B cell (primary cell): ENCODE measurements around the gene SLC19A2. TPM values are rescaled to one million over a fixed set of nuclear protein-coding genes. Genes with fewer than 3 reads are reported as not detected.
A peak's percentile ranks its signal among the peaks of the same experiment; 100 is the strongest.

Source experiments
- ATAC-seq: fragments of 200-7000 bp; cut with Tn5 transposase; one replicate; pipeline ENCODE4 v1.10.0; 2021; ENCODE audit warnings: low read depth, mild to moderate bottlenecking, moderate number of reproducible peaks, moderate library complexity
- CTCF ChIA-PET: fragments of 350-600 bp; sonication (Branson Sonifier 250); formaldehyde crosslinking; loops from one replicate; lab custom pipeline; 2021; ENCODE audit warnings: antibody characterized with exemption, inconsistent platforms; lab: Charles Lee
- POLR2A ChIA-PET: fragments of 350-600 bp; sonication (Branson Sonifier 250); formaldehyde crosslinking; loops from one replicate; lab custom pipeline; 2021; ENCODE audit warnings: antibody characterized with exemption; lab: Charles Lee
- DNase-seq: peaks from one replicate; pipeline ENCODE4 v3.0.0; 2013
- H2AFZ ChIP-seq: 2 replicates; pipeline ENCODE4 v1.6.1; 2012; ENCODE audit warnings: mild to moderate bottlenecking, low read depth, low read length; ENCODE audit not compliant: insufficient read depth, poor library complexity, severe bottlenecking
- H3K27ac ChIP-seq, 2 donors: 1 replicate in 1 of 2; 2 replicates in 1 of 2; pipeline ENCODE4 v1.5.1; 2012 to 2013; ENCODE audit warnings: low read length in 2 of 2, mild to moderate bottlenecking in 2 of 2, moderate library complexity in 1 of 2
- H3K27me3 ChIP-seq, 4 experiments: fragments of 200-600 bp in 1 of 4; sonication (generic) in 1 of 4; replicated peaks in 1 of 4; 1 replicate in 2 of 4; 2 replicates in 2 of 4; pipeline versions ENCODE4 v1.6.1 to v1.7.0; 2013 to 2016; ENCODE audit warnings: low read length in 3 of 4, mild to moderate bottlenecking in 2 of 4, mixed read lengths in 1 of 4, moderate library complexity in 1 of 4; ENCODE audit not compliant: insufficient read depth in 4 of 4, control insufficient read depth in 3 of 4; ENCODE audit errors: control extremely low read depth in 1 of 4
- H3K36me3 ChIP-seq, 2 experiments: replicated peaks in 1 of 2; 1 replicate in 1 of 2; 2 replicates in 1 of 2; pipeline versions ENCODE4 v1.6.1 to v1.7.1; 2013; ENCODE audit warnings: low read length in 1 of 2; ENCODE audit not compliant: insufficient read depth in 2 of 2, control insufficient read depth in 1 of 2; ENCODE audit errors: control extremely low read depth in 1 of 2, extremely low read depth in 1 of 2
- H3K4me1 ChIP-seq, 2 donors: fragments of 200-600 bp in 1 of 2; sonication (generic) in 1 of 2; 1 replicate in 1 of 2; 2 replicates in 1 of 2; pipeline versions ENCODE4 v1.5.1 to v1.6.1; 2013 to 2017; ENCODE audit warnings: low read length in 2 of 2; ENCODE audit not compliant: control insufficient read depth in 2 of 2, insufficient read depth in 2 of 2
- H3K4me2 ChIP-seq: replicated peaks from 2 replicates; pipeline ENCODE3; 2012; ENCODE audit warnings: mild to moderate bottlenecking, low read depth, low read length; ENCODE audit not compliant: poor library complexity, severe bottlenecking
- H3K4me3 ChIP-seq, 5 experiments: fragments of 200-600 bp in 1 of 5; sonication (generic) in 1 of 5; 1 replicate in 3 of 5; 2 replicates in 2 of 5; pipeline versions ENCODE4 v1.5.1 to v1.7.0; 2011 to 2016; ENCODE audit warnings: low read length in 4 of 5, mild to moderate bottlenecking in 4 of 5, low read depth in 2 of 5, control low read depth in 1 of 5, moderate library complexity in 1 of 5; ENCODE audit not compliant: insufficient read depth in 1 of 5; ENCODE audit errors: control extremely low read depth in 1 of 5, extremely low read depth in 1 of 5
- H3K79me2 ChIP-seq: fragments of 200-600 bp; sonication (generic); one replicate; pipeline ENCODE4 v1.6.0; 2016; ENCODE audit warnings: low read length; ENCODE audit not compliant: control insufficient read depth, insufficient read depth
- H3K9ac ChIP-seq: fragments of 200-600 bp; sonication (generic); 2 replicates; pipeline ENCODE4 v1.6.1; 2017; ENCODE audit warnings: mild to moderate bottlenecking, low read length, moderate library complexity
- H3K9me3 ChIP-seq, 3 donors: one replicate each; pipeline versions ENCODE4 v1.6.1 to v1.7.1; 2013; ENCODE audit warnings: low read length in 2 of 3; ENCODE audit not compliant: control insufficient read depth in 2 of 3, insufficient read depth in 1 of 3; ENCODE audit errors: control extremely low read depth in 1 of 3
- H4K20me1 ChIP-seq: 2 replicates; pipeline ENCODE4 v1.6.0; 2012; ENCODE audit warnings: mild to moderate bottlenecking, low read length; ENCODE audit not compliant: insufficient read depth, control insufficient read depth, poor library complexity, severe bottlenecking
- H3K27ac Mint-ChIP-seq: one replicate; pipeline ENCODE4 v1.8.0; 2021; ENCODE audit warnings: mixed read lengths
- H3K27me3 Mint-ChIP-seq: one replicate; pipeline ENCODE4 v1.8.0; 2021; ENCODE audit warnings: mixed read lengths
- H3K4me1 Mint-ChIP-seq: one replicate; pipeline ENCODE4 v1.8.0; 2021; ENCODE audit warnings: mixed read lengths
- H3K4me3 Mint-ChIP-seq: one replicate; pipeline ENCODE4 v1.8.0; 2021; ENCODE audit warnings: mixed read lengths
- H3K9me3 Mint-ChIP-seq: one replicate; pipeline ENCODE4 v1.8.0; 2022; ENCODE audit warnings: mixed read lengths; ENCODE audit not compliant: insufficient read depth
- EZH2 ChIP-seq: IDR thresholded peaks from 2 replicates; pipeline ENCODE4 v1.6.1; 2012; ENCODE audit warnings: borderline replicate concordance, low read depth, mild to moderate bottlenecking, moderate library complexity, low read length; ENCODE audit not compliant: insufficient read depth, poor library complexity, severe bottlenecking
- WGBS: methylation state at CpG from one replicate; pipeline ENCODE4 v1.1.5; 2013; ENCODE audit warnings: missing lambda C conversion rate; ENCODE audit not compliant: insufficient coverage; 5-methylcytosine and 5-hydroxymethylcytosine counted together
- intact Hi-C: fragments of 100-400 bp; cut with micrococcal nuclease; formaldehyde crosslinking; loops from one replicate; pipeline ENCODE4 v1.10.0; 2022
- polyA plus RNA-seq: library from polyadenylated mRNA; depleted of rRNA; stranded (reverse); fragments of >200 nt; gene quantifications from 2 replicates; pipeline ENCODE4 v1.2.3, GENCODE V29; 2012
- total RNA-seq, 2 donors: library from RNA; stranded (reverse); fragments of 120-200 nt in 1 of 2; gene quantifications; 1 replicate in 1 of 2; 2 replicates in 1 of 2; pipeline versions ENCODE4 v1.2.3 to v1.2.4, GENCODE V29; 2013 to 2022
- TF ChIP-seq, protein P1 (sequence below): fragments of 200-600 bp; IDR thresholded peaks from one replicate; pipeline ENCODE4 v1.8.0; 2022; ENCODE audit warnings: antibody characterized with exemption, mild to moderate bottlenecking

SLC19A2 gene
- total and polyA plus RNA-seq, 2 donors (not counting 1 experiment from before 2014, with no cell fraction given): 1.5 to 3.9 TPM

DNA sequence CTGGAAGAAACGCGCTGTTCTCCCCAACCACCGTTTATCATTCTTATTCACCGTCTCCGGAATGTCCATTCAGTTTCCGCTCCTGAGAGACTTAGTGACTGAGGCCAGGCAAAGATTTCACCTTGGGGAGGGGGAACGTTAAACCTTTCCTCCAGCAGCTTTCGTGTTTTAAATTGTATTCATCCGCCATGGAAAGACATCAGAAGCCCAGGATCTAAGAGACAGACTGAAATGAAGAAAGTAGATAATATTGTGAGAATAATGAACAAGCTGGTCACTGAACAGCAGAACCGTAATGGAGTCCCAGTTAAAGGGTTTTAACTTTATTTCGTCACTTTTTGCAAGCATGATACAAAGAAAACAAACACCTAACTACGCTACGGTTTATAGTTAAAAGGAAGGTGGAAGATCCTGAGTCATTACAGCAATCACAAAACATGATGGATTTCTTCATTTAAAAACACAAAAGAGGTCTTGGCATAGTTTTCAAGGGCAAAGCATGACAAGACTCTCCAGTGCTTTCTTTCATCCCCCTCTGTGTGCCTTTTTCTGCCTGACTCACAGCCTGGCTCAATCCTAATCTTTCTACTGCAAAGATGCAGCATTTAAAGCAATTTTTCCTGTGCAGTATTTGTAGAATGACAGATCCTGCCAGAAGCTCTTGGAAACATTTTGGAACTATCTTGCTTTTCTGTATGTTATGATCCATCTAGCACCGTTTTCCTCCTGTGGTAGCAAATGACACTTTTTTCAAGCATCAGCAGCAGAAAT is 722 bp upstream of the SLC19A2 start:
- Histone ChIP-seq H3K4me3 (peak overlapping the region; percentile 68 to 82 (median 74)), H3K79me2 (peaks cover 11% of the 10 kb centered on the region), H2AFZ (peak overlapping the region; percentile 88), H3K4me2 (peak overlapping the region; percentile 85), H3K27ac (peak overlapping the region; percentile 62 to 82), H3K9me3 (no peaks in the 10 kb centered on the region), H3K9ac (peak overlapping the region; percentile 78), H3K4me1 (peaks cover 16 to 18% of the 10 kb centered on the region in 2 donors), H3K27me3 (peaks cover 0 to 3% (median 0%) of the 10 kb centered on the region in 4 experiments), H3K36me3 (no peaks in the 10 kb centered on the region), H4K20me1 (no peaks in the 10 kb centered on the region)
- ChIA-PET CTCF (interaction anchor here (0.7 to 2.2 kb wide), 5 partner anchors 22 to 1144 kb away, joined by 3 to 12 read pairs (median 3); no protein-coding TSS in a partner anchor), POLR2A (interaction anchor here (0.6 kb wide), 2 partner anchors 112 to 1045 kb away, joined by 3 to 7 read pairs; no protein-coding TSS in a partner anchor)
- DNase-seq (peak; percentile 13), ATAC-seq (no peak)
- H3K27ac Mint-ChIP-seq: peak overlapping the region; percentile 93
- TF ChIP-seq, protein P1, sequence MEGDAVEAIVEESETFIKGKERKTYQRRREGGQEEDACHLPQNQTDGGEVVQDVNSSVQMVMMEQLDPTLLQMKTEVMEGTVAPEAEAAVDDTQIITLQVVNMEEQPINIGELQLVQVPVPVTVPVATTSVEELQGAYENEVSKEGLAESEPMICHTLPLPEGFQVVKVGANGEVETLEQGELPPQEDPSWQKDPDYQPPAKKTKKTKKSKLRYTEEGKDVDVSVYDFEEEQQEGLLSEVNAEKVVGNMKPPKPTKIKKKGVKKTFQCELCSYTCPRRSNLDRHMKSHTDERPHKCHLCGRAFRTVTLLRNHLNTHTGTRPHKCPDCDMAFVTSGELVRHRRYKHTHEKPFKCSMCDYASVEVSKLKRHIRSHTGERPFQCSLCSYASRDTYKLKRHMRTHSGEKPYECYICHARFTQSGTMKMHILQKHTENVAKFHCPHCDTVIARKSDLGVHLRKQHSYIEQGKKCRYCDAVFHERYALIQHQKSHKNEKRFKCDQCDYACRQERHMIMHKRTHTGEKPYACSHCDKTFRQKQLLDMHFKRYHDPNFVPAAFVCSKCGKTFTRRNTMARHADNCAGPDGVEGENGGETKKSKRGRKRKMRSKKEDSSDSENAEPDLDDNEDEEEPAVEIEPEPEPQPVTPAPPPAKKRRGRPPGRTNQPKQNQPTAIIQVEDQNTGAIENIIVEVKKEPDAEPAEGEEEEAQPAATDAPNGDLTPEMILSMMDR: no peak
- TF ChIP-seq EZH2: no peak
- 0% methylated on average over 5 of the region's 14 CpGs for WGBS
- H3K9me3 Mint-ChIP-seq: no peaks in the 10 kb centered on the region
- intact Hi-C loops: loop anchor here (1.0 to 5.0 kb wide), 7 partner anchors 119 to 2001 kb away; partner anchors contain the start of genes ATP1B1, GORAB, KIFAP3 and NME7
- H3K4me1 Mint-ChIP-seq: peaks cover 28% of the 10 kb centered on the region
- peak overlapping the region; percentile 94 for H3K4me3 Mint-ChIP-seq
- H3K27me3 Mint-ChIP-seq: peaks cover 4% of the 10 kb centered on the region
